ENCODE data around the gene SMG9. TPM values are rescaled to one million over a fixed set of nuclear protein-coding genes. Genes with fewer than 3 reads are reported as not detected.

The SMG9 gene
- total and polyA plus RNA-seq, 2 of the 13 experiments (the other 11 are each of a cell fraction or from before 2014, with no cell fraction given), result 16.1 to 18.7 TPM

DNA sequence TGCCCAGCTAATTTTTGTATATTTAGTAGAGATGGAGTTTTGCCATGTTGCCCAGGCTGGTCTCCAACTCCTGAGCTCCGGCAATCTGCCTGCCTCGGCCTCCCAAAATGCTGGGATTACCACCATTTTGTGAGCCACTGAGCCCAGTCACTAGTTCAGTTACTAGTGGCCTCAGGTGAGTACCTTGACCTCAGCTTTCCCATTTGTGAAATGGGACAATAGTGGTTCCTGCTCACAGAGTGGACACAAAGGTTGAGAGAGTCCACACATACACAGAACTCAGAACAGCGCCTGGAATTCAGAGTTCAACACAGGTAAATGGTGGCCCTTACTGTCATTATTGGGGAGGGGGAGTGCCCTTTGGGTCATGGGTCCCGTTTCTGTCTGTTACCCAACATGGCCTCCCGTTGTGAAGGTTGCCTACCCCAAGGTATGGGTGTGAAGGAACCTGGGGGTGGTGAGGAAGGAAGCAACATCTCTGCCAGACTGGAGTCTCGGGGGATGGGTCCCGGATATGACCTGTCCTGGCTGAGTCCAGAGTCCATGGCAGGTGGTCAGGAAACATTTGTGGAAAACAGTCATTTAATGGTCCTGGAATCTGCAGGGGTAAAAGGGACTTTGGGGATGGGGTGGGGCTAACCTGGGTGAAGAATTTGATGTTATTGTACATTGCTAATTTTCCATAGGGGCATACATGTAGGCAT is 50.6 kb downstream of the SMG9 start (continued):
- TF ChIP-seq, protein P1, sequence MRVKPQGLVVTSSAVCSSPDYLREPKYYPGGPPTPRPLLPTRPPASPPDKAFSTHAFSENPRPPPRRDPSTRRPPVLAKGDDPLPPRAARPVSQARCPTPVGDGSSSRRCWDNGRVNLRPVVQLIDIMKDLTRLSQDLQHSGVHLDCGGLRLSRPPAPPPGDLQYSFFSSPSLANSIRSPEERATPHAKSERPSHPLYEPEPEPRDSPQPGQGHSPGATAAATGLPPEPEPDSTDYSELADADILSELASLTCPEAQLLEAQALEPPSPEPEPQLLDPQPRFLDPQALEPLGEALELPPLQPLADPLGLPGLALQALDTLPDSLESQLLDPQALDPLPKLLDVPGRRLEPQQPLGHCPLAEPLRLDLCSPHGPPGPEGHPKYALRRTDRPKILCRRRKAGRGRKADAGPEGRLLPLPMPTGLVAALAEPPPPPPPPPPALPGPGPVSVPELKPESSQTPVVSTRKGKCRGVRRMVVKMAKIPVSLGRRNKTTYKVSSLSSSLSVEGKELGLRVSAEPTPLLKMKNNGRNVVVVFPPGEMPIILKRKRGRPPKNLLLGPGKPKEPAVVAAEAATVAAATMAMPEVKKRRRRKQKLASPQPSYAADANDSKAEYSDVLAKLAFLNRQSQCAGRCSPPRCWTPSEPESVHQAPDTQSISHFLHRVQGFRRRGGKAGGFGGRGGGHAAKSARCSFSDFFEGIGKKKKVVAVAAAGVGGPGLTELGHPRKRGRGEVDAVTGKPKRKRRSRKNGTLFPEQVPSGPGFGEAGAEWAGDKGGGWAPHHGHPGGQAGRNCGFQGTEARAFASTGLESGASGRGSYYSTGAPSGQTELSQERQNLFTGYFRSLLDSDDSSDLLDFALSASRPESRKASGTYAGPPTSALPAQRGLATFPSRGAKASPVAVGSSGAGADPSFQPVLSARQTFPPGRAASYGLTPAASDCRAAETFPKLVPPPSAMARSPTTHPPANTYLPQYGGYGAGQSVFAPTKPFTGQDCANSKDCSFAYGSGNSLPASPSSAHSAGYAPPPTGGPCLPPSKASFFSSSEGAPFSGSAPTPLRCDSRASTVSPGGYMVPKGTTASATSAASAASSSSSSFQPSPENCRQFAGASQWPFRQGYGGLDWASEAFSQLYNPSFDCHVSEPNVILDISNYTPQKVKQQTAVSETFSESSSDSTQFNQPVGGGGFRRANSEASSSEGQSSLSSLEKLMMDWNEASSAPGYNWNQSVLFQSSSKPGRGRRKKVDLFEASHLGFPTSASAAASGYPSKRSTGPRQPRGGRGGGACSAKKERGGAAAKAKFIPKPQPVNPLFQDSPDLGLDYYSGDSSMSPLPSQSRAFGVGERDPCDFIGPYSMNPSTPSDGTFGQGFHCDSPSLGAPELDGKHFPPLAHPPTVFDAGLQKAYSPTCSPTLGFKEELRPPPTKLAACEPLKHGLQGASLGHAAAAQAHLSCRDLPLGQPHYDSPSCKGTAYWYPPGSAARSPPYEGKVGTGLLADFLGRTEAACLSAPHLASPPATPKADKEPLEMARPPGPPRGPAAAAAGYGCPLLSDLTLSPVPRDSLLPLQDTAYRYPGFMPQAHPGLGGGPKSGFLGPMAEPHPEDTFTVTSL (CRISPR knock-in tag; IDR thresholded peaks at IDR 0.05; ENCODE audit: borderline replicate concordance), result 0 out of 2 replicates have a peak, but pooled peaks have one; percentile 22
- TF ChIP-seq SAP130 (CRISPR knock-in tag; IDR thresholded peaks at IDR 0.05; ENCODE audit: low read depth) (peak; percentile 36; the same call in 1 of the 2 replicates), NKX3-1 (CRISPR knock-in tag; IDR thresholded peaks at IDR 0.05) (no peak)

DNA sequence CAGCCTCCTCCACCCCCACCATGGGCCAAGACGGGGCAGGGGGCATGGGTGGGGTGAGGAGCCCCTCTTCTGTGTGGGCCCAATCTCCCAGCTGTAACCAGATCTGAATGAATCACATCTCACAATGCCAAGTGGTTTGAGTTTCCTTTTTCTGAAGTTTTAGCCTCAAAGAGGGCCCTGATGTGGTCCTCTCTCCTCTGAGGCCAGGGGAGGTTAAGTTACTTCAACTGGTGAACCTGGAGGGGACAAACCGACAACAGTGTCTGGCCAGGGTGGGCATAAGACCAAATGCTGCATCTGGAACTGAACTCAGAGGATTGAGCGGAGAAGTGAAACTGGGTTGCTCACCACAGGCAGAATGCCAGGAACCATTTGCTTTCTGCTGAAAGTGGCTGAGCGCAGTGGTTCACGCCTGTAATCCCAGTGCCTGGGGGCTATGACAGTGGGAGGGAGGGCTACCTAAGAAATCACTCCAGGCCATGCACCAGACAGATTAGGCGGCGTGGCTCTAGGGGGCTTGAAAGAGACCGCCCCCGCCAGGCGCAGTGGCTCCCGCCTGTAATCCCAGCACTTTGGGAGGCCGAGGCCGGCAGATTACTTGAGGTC is 54.3 kb downstream of the SMG9 start:
- H3K4me3 ChIP-seq (replicated peaks in 1 of 3; ENCODE audit: insufficient read depth in 1 of 3, low read depth in 2 of 3, low read length in 3 of 3), result no peak overlapping the region
- H3K4me2 ChIP-seq (ENCODE audit: low read depth, low read length), result no peak overlapping the region; the same call in 1 of the 2 replicates
- peaks cover 39% of the 10 kb centered on the region for H3K4me1 ChIP-seq (ENCODE audit: insufficient read depth, low read length)
- H3K27ac ChIP-seq (ENCODE audit: extremely low read length, insufficient read depth, low read length), result no peak overlapping the region
- no peak overlapping the region for H3K9ac ChIP-seq (ENCODE audit: insufficient read depth, low read depth, low read length)
- H3K27me3 ChIP-seq (ENCODE audit: control insufficient read depth in 1 of 2, insufficient read depth in 2 of 2, low read length in 2 of 2), result peaks cover 0 to 1% of the 10 kb centered on the region in 2 experiments; a peak in 1 of 5 replicates
- ChIA-PET POLR2A (no interaction called here), CTCF (ENCODE audit: low intra/inter-chr PET ratio, low total read pairs) (no interaction called here)
- in situ Hi-C loops (cut with HindIII; ENCODE audit: extremely low pct_ligation_motif_present, low pct_unique_long_range_greater_than_20kb) (no loop called here), intact Hi-C loops (cut with micrococcal nuclease; ENCODE audit: unreplicated experiment) (no loop called here)
- no TSS peak for BruUV-seq (replicated peaks)
- DNase-seq (ENCODE audit: low spot score) (no peak), FAIRE-seq (no peak), ATAC-seq (no peak)
- H3K9me3 ChIP-seq (ENCODE audit: low read length), result peaks cover 7% of the 10 kb centered on the region
- no peaks in the 10 kb centered on the region for H3K36me3 ChIP-seq (replicated peaks in 1 of 2; ENCODE audit: control insufficient read depth in 1 of 2, insufficient read depth in 2 of 2, low read length in 2 of 2)
- no peaks in the 10 kb centered on the region for H3K79me2 ChIP-seq (ENCODE audit: insufficient read depth, low read length)
- no peaks in the 10 kb centered on the region for H4K20me1 ChIP-seq (ENCODE audit: insufficient read depth, low read length)
- no peak overlapping the region for H2AFZ ChIP-seq (ENCODE audit: low read length)
- WGBS (ENCODE audit: low lambda C conversion rate), result 75% methylated on average over 13 of the region's 13 CpGs
- TF ChIP-seq CHD2 (IDR thresholded peaks at IDR 0.05; ENCODE audit: low read depth, low read length) (no peak), TP53 (CRISPR knock-in tag; conservative IDR thresholded peaks at IDR 0.05) (no peak), RBFOX2 (IDR thresholded peaks at IDR 0.05; ENCODE audit: low read depth, low read length) (no peak), JARID2 (CRISPR knock-in tag; IDR thresholded peaks at IDR 0.05; ENCODE audit: insufficient replicate concordance) (no peak), DR1 (CRISPR knock-in tag; IDR thresholded peaks at IDR 0.05) (no peak), ZEB1 (IDR thresholded peaks at IDR 0.05; ENCODE audit: insufficient replicate concordance, low read depth) (no peak), ZNF879 (CRISPR knock-in tag; IDR thresholded peaks at IDR 0.05) (no peak), ZNF337 (CRISPR knock-in tag; IDR thresholded peaks at IDR 0.05; ENCODE audit: borderline replicate concordance, low read depth) (no peak), ZNF317 (CRISPR knock-in tag; IDR thresholded peaks at IDR 0.05) (no peak)
- TF ChIP-seq, protein P2, sequence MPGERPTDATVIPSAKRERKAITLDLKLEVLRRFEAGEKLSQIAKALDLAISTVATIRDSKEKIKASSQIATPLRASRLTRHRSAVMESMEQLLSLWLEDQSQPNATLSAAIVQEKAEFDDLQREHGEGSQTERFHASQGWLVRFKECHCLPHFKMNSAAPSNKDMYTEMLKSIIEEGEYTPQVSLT (CRISPR knock-in tag; IDR thresholded peaks at IDR 0.05; ENCODE audit: borderline replicate concordance, low read depth), result no peak
- TF ChIP-seq, protein P3, sequence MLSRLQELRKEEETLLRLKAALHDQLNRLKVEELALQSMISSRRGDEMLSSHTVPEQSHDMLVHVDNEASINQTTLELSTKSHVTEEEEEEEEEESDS (CRISPR knock-in tag; IDR thresholded peaks at IDR 0.05; ENCODE audit: borderline replicate concordance), result no peak
- TF ChIP-seq, protein P4, sequence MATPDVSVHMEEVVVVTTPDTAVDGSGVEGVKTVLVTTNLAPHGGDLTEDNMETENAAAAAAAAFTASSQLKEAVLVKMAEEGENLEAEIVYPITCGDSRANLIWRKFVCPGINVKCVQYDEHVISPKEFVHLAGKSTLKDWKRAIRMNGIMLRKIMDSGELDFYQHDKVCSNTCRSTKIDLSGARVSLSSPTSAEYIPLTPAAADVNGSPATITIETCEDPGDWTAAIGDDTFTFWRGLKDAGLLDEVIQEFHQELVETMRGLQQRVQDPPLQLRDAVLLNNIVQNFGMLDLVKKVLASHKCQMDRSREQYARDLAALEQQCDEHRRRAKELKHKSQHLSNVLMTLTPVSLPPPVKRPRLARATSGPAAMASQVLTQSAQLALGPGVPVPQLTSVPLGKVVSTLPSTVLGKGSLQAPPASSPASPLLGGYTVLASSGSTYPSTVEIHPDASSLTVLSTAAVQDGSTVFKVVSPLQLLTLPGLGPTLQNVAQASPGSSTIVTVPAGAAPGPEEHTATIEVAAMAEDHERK (CRISPR knock-in tag; IDR thresholded peaks at IDR 0.05; ENCODE audit: low read depth), result no peak

Data from HepG2 (cell line).